ENCODE results near the gene TXNDC8. TPM values are rescaled to one million over a fixed set of nuclear protein-coding genes. Genes with fewer than 3 reads are reported as not detected.

The TXNDC8 gene
- polyA plus RNA-seq, 3 donors = not detected

DNA sequence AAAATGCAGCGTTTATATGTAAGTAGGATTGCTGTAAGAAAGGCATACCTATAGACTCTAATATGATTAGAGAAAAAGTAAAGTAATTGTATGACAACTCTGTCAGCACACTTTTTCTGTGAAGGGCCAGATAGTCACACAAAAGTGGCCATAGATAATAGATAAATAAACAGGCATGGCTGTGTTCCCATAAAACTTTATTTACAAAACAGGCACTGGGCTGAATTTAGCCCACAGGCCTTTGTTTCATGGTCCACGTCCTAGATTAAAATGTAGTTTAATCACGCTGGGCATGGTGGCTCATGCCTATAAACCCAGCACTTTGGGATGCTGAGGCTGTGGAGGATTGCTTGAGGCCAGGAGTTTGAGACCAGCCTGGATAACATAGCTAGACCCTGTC lies 8.7 kb upstream of the TXNDC8 start:
- Mint-ChIP-seq H3K27ac (no peak overlapping the region), H3K4me1 (peaks cover 4% of the 10 kb centered on the region), H3K4me3 (no peak overlapping the region), H3K27me3 (ENCODE audit: low read depth in 3 of 3) (peaks cover 0 to 7% (median 5%) of the 10 kb centered on the region in 3 donors), H3K9me3 (no peaks in the 10 kb centered on the region), H3K36me3 (no peaks in the 10 kb centered on the region)
- Histone ChIP-seq H3K36me3 (replicated peaks in 1 of 2; ENCODE audit: control insufficient read depth in 1 of 2, insufficient read depth in 2 of 2, low read length in 2 of 2) (no peaks in the 10 kb centered on the region), H3K79me2 (ENCODE audit: insufficient read depth, low read length) (no peaks in the 10 kb centered on the region), H3K9me3 (replicated peaks in 1 of 2; ENCODE audit: control insufficient read depth in 1 of 2, insufficient read depth in 1 of 2, low read length in 2 of 2) (no peaks in the 10 kb centered on the region), H3K4me2 (replicated peaks; ENCODE audit: extremely low read depth, low read length, poor library complexity, severe bottlenecking) (no peak overlapping the region), H3K27ac (ENCODE audit: low read depth in 1 of 2, low read length in 2 of 2) (no peak overlapping the region), H4K20me1 (ENCODE audit: insufficient read depth, low read length) (no peaks in the 10 kb centered on the region), H2AFZ (ENCODE audit: insufficient read depth, low read depth, low read length, poor library complexity, severe bottlenecking) (no peak overlapping the region), H3K27me3 (ENCODE audit: control insufficient read depth in 2 of 2, insufficient read depth in 2 of 2, low read length in 2 of 2) (no peaks in the 10 kb centered on the region), H3K9ac (ENCODE audit: insufficient read depth, low read length, poor library complexity, severe bottlenecking) (no peak overlapping the region), H3K4me1 (ENCODE audit: control insufficient read depth in 1 of 2, insufficient read depth in 2 of 2, low read length in 2 of 2) (no peaks in the 10 kb centered on the region), H3K4me3 (replicated peaks in 1 of 3; ENCODE audit: low read depth in 2 of 3, low read length in 3 of 3) (no peak overlapping the region)
- intact Hi-C loops (cut with micrococcal nuclease) = no loop called here
- TF ChIP-seq, protein P1, sequence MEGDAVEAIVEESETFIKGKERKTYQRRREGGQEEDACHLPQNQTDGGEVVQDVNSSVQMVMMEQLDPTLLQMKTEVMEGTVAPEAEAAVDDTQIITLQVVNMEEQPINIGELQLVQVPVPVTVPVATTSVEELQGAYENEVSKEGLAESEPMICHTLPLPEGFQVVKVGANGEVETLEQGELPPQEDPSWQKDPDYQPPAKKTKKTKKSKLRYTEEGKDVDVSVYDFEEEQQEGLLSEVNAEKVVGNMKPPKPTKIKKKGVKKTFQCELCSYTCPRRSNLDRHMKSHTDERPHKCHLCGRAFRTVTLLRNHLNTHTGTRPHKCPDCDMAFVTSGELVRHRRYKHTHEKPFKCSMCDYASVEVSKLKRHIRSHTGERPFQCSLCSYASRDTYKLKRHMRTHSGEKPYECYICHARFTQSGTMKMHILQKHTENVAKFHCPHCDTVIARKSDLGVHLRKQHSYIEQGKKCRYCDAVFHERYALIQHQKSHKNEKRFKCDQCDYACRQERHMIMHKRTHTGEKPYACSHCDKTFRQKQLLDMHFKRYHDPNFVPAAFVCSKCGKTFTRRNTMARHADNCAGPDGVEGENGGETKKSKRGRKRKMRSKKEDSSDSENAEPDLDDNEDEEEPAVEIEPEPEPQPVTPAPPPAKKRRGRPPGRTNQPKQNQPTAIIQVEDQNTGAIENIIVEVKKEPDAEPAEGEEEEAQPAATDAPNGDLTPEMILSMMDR (IDR thresholded peaks at IDR 0.05) = no peak
- DNase-seq = no peak
- 100% methylated on average over 1 of the region's 3 CpGs for WGBS (ENCODE audit: insufficient coverage)

DNA sequence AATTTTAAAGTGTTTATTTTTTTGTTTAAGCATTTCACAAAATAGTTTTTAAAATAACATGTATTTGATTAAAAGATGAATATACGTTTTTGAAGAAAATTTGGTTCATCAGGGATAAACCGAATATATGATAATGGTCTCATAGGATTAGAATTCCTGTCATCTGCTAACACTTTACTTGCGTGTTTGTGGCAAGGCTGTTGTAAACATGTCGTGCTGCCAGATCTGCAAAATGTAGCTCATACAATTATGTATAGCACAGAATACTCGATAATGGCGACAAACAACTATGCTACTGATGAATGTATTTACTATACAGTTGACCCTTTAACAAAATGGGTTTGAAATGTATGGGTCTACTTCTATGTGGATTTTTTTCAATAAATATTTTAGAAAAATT lies 7.2 kb upstream of the TXNDC8 start:
- Histone ChIP-seq H2AFZ (ENCODE audit: insufficient read depth, low read depth, low read length, poor library complexity, severe bottlenecking) (no peak overlapping the region), H3K36me3 (replicated peaks in 1 of 2; ENCODE audit: control insufficient read depth in 1 of 2, insufficient read depth in 2 of 2, low read length in 2 of 2) (no peaks in the 10 kb centered on the region), H3K9ac (ENCODE audit: insufficient read depth, low read length, poor library complexity, severe bottlenecking) (no peak overlapping the region), H4K20me1 (ENCODE audit: insufficient read depth, low read length) (no peaks in the 10 kb centered on the region), H3K27me3 (ENCODE audit: control insufficient read depth in 2 of 2, insufficient read depth in 2 of 2, low read length in 2 of 2) (no peaks in the 10 kb centered on the region), H3K4me1 (ENCODE audit: control insufficient read depth in 1 of 2, insufficient read depth in 2 of 2, low read length in 2 of 2) (no peaks in the 10 kb centered on the region), H3K27ac (ENCODE audit: low read depth in 1 of 2, low read length in 2 of 2) (no peak overlapping the region), H3K4me2 (replicated peaks; ENCODE audit: extremely low read depth, low read length, poor library complexity, severe bottlenecking) (no peak overlapping the region), H3K9me3 (replicated peaks in 1 of 2; ENCODE audit: control insufficient read depth in 1 of 2, insufficient read depth in 1 of 2, low read length in 2 of 2) (no peaks in the 10 kb centered on the region), H3K79me2 (ENCODE audit: insufficient read depth, low read length) (no peaks in the 10 kb centered on the region), H3K4me3 (replicated peaks in 1 of 3; ENCODE audit: low read depth in 2 of 3, low read length in 3 of 3) (no peak overlapping the region)
- H3K27ac Mint-ChIP-seq = no peak overlapping the region
- intact Hi-C loops (cut with micrococcal nuclease) = no loop called here
- no peaks in the 10 kb centered on the region for H3K4me1 Mint-ChIP-seq
- TF ChIP-seq, protein P1 (IDR thresholded peaks at IDR 0.05) = no peak
- H3K4me3 Mint-ChIP-seq = no peak overlapping the region
- no peaks in the 10 kb centered on the region for H3K36me3 Mint-ChIP-seq
- no CpG with 5 or more reads among the region's 6 CpGs for WGBS (ENCODE audit: insufficient coverage)
- no peak for DNase-seq
- H3K27me3 Mint-ChIP-seq (ENCODE audit: low read depth in 3 of 3) = peaks cover 0 to 7% (median 7%) of the 10 kb centered on the region in 3 donors
- no peaks in the 10 kb centered on the region for H3K9me3 Mint-ChIP-seq

All from CD14-positive monocyte (primary cell).